HG03135 (cell line): ENCODE measurements around the gene HMGB2.

Experiments
- ATAC-seq: cut with Tn5 transposase; IDR thresholded peaks from one replicate; pipeline ENCODE4 v1.9.1; 2021; ENCODE audit warnings: mild to moderate bottlenecking, moderate library complexity; ENCODE audit not compliant: unreplicated experiment

Gene HMGB2

DNA sequence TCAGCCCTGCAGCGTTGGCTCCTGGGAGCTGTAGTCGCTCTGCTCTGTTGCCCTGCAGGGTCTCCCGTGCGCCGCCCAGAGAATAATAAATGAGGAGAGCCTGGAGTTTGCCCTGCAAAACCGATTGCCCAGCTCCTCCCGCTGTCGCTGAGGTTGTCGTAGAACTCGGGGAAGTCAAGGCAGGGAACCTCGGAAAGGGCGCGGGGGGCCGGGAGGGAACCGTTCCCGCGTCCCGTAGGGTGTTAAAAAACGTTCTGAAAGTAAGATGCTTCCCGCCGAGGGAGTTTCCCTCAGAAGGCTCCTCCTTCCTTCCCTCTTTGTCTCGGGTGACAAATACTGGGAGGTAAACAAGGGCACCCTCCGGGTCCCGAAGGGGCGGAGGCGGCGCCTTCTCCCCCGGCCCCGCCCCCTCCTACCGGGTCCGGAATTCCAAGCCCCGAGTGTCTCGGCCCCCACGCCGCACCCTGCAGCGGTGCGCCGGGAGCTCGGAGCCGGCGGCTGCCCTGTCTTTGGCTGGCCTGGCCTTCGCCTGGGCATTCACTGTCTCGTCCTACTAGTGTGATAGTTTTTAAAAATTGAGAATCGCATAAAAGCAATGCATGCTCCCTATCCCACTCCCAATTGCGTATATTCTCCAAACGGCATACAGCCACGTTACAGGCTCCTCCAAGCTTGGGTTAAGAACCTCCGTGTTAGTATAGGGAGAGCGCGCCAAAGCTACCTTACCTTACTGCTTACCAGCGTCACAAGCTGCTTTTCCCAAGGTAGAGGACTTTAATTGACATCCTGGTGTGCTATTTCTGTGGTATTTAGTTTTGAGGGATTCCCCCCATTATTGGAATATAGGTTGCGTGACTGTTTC is 964 bp upstream of the HMGB2 start:
- peak; percentile 17 for ATAC-seq

DNA sequence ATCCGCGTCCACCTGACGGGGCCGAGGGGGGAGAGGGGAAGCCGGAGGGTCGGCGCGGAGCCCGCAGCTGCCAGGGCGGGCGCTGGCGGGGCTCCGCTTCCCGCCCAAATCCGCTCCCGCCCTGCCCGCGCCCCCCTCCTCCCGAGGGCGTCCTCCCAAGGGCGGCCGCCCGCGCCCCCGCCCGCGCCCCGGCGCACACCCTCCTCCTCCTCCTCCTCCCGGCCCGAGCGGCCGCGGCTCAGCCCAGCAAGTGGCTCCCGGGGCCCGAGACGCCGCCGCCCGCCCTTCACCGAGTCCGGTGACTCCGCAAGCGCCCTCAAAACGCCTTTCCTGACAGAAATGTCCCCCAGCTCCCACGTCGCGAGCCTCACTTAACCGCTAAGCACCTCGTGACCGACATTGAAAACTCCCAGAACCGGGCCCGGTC is 487 bp downstream of the HMGB2 start:
- ATAC-seq, result peak; percentile 1

DNA sequence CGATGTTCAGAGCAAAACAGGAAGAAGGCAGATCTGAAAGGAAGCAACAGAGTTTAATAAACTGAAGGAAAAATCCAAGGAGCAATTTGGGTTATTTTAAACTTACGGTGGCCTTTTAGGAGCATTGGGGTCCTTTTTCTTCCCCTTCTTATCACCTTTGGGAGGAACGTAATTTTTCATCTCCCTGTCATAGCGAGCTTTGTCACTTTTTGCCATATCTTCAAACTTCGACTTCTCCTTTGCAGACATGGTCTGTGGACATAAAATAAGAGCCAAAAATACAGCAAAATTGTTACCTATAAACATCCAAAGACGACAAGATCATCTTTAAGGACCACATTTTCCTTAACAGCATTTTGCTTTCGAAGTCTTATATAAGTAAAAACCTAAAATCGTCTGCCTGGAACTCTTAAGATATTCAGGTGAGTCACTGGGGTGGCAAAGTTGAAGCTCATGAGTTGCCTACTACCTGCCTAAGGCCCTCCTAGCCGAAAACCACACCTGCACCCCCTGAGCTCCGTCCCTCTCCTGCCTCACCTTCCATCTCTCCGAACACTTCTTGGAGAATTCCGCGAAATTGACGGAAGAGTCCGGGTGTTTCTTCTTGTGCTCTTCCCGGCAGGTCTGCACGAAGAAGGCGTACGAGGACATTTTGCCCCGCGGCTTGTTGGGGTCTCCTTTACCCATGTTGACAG is 1.0 kb downstream of the HMGB2 start:
- no peak for ATAC-seq

DNA sequence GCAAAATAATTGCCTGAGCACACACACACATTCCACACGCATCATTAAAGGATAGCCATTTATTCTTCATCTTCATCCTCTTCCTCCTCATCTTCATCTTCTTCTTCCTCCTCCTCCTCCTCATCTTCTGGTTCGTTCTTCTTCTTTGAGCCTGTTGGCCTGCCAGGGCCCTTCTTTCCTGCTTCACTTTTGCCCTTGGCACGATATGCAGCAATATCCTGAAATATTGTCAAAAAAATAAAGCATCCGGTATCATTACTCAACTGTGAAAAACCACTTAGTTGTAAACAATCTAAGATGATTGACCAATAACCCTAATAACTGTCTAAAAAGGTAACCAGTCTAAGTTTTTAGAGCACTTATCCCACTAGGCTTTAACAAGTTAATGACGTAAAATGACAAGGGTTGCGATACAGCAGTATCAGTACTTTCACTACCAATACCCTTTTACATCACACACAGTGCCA is 2.1 kb downstream of the HMGB2 start:
- no peak for ATAC-seq

DNA sequence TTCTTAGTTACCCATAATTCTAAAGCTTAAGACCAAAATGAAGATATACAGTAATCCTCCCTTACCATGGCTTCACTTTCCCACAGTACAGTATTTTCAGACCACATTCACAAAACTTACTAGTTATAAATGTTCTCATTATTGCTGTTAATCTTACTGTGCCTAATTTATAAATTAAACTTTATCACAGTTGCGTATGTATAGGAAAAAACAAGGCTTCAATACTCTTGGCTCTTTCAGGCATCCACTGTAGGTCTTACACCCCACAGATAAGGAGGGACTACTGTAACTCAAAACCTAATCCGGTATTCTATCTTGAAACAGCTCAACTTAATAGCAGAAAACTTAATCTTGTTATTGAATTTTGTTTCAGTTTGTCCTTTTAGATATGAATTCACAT is 3.6 kb downstream of the HMGB2 start:
- ATAC-seq, result no peak

DNA sequence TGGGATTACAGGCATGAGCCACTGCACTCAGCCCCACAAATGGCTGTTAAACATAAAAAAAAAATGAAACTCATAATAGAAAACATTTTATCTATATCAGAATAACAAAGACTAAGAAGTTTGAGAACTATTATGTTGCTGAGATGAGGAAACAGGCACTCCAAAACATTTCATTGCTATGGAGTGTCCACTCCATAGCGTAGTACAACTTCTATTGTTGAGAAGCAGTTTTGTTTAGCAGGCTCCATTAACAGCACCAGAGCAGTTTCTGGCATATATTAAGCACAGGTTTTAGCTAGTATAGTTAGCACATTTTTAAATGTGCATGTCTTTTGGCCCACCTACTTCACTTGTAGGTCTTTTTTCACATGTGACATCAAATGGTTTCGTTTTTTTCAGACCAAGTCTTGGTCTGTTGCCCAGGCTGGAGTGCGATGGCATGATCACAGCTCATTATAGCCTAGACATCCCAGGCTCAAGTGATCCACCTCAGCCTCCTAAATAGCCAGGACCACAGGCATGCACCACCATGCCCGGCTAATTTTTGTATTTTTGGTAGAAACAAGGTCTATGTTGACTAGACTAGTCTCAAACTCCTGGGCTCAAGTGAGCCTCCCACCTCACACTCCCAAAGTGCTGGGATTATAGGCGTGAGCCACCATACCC is 5.8 kb downstream of the HMGB2 start:
- no peak for ATAC-seq

DNA sequence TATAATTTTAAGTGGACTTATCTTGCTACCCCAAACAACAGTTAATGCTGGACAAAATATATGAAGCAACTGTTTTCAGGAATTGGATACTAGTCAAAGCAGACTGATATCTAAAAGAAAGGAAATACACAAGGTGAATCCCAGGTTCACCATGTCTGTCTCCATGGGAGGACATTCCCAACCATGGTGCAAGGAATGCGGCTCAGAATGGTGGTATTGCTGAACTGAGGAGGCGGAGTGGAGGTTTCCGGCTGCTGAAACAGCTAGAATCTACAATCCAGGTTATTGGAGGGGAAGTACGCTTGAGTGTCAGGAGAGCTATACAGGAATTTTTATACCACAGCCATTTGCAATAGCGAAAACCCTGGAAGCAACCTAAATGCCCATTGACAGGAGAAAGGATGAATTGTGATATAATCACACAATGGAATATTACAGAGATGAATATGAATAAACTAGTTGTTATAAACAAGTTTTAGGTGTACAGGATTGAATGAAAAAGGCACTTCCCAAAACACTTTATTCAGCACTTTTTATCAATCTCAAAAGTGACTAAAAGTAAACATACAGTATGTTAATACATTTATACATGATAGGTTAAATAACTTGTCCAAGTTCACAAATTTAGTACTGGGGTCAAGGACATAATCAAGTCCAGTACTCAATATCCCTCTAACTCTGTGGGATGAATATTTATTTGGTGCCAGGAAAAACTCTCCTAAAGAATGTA is 9.0 kb downstream of the HMGB2 start:
- ATAC-seq, result no peak

DNA sequence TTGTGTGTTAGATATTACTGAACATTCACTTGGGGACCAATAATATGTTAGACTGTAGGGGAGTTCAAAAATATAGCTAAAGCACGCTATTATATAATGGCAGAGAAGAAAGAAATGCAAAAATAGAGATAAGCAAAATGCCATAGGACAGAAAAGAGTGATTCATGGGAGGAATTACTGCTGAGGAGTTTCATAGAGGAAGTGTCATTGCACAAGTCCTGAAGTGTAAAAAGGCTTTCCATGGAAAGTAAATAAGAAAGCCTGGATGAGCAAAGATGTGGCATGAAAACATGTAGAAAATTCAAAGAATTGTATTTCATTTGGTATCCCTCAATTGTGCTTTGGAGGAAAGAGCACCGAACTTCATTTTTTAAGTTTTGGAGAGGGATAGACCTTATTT is 14.5 kb downstream of the HMGB2 start:
- ATAC-seq, result no peak

DNA sequence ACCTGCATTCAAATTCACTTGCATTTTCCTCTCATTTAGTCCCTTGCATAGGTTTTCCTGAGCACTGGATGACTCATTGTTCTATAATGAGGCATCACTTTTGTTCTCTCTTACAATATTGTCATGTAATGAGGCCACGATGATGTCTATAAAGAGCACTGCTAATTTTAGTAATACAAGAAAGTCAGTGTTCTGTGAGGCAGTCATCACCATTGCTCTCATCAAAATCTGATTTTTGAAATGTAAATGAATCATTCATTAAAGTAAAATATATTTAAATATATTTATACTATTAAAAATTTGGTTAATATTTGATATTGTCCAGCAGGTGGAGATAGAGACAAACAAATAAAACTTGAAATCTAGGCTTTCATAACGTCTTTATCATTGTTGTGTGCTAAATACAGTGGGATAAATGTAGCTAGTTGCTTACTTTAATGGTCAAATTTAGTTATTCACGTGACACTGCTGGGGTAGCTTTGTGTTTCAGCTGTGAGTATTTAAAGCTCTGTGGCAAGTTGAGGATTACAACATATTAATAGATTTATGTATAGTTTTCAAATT is 15.4 kb downstream of the HMGB2 start:
- ATAC-seq, result peak; percentile 41

DNA sequence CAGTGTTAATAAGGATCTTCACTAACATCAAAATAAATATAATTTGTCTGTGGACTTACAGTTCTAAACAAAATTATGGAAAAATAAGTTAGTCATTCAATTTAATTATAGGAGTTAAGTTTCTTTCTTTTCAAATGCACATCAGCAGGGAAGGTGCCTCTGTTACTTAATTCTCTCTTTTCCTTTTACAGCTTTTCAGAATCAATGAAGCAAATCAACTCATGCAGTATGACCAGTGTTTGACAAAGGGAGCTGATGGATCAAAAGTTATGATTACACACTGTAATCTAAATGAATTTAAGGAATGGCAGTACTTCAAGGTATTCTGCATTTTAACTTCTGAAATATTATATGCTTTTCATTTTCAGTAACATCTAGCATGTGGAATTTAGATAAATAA is 15.9 kb downstream of the HMGB2 start:
- ATAC-seq, result no peak

DNA sequence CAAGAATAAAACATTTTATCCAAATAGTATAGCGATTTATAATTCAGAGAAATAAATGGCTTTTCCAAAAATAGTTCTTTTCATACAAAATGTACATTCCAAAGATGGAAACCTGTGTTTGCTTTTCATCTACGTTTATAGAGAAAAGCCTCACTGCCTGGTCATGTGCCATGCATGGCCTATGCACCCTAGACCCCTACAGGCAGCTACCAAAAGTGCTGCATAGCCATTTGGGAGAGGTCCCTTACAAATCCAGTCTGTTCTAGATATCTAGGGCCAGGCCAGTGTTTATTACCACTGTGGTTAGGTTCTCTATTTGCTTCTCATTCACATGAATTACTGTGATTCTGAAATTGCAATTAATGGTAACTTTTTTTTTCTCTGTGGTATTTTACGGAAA is 17.2 kb downstream of the HMGB2 start:
- no peak for ATAC-seq

DNA sequence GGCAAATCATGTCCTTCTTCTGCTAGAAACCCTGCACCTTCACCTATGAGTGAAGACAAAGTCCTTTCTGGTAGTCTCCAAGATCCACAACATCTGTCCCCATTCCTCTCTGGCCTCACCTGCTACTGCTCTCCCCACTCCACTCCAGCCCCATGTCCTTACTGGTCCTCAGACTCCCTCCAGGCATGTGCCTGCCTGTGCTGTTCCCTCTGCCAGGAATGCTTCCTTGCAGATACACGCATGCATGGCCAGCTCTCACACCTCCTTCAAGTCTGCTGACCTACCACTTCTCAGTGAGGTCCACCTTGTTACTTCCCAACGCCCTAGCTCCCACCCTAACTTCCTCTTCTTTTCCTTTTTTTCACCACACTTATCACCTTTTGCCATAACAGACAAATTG is 18.1 kb downstream of the HMGB2 start:
- ATAC-seq, result no peak

DNA sequence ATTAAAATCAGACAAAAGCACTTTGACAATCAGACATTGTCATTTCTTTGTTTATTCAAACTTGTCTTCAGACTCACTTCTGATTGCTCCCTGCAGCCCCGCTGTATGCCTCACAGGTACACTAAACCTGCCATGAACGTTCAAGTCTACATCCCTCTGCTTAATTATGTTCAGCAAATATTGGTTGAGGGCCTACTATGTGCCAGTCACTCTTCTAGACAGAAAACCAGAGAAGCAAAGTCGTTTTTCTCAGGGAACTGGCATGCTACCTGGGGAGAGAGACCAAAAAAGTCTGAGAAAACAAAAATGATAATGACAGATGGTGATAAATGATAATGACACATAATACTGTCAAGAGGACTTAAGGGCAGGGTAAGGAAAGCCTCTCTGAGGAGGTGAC is 19.4 kb downstream of the HMGB2 start:
- ATAC-seq, result no peak

DNA sequence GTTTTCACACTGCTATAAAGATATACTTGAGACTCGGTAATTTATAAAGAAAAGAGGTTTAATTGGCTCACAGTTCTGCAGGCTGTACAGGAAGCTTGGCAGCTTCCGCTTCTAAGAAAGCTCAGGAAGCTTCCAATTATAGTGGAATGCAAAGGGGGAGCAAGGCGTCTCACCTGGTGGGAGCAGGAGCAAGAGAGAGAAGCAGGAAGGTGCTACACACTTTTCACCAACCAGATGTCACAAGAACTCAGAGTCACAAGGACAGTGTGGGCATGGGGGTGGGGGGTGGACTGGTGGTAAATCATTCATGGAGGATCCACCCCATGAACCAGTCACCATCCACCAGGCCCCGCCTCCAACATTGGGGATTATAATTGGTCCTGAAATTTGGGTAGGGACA is 22.8 kb downstream of the HMGB2 start:
- ATAC-seq, result no peak

DNA sequence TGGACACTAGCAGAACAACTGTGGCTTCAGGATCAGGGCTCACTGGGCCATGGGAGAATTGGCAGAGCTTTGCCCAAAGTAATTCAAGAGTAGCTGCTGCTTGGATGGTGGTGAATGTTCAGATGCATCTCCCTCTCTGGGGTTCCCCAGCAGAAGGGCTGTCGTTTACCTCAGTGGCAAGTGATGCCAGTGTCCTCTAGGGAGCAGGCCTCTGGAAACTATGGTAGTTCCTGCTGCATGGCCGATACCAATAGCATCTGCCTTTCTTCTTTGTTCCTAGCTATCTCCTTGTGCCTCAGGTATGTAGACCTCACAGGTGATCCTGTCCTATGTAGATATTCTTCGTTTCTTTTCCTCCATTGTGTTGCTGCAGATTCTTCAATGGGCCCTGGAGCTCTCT is 26.4 kb downstream of the HMGB2 start:
- ATAC-seq, result no peak

DNA sequence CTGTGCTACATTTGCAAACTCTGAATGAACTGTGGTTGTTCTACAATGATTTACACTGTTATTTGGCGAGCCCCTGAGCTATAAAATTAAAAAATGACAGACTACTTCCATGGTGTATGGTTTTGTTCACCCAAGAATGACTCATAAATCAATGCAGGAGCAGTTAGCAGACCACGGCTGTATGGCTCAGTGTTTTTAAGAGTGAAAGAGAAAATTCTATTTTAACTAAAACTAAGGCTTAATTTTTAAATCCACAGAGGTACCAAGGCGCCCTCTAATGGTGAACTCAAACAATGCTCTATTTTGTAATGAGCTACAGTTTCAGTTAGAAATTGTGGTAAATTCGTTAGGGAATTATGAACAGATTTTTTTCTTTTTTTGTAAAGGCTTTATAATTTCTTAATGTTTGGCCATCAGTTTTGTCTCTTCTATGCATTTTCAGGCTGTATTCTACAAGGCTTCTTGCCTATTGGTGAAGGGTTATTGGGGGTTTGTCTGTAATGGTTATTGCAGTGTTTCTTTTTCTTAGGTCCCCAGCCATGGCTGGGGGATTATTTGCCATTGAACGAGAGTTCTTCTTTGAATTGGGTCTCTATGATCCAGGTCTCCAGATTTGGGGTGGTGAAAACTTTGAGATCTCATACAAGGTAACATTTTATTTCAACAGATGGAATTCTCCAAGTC is 32.5 kb downstream of the HMGB2 start:
- peak; percentile 78 for ATAC-seq

DNA sequence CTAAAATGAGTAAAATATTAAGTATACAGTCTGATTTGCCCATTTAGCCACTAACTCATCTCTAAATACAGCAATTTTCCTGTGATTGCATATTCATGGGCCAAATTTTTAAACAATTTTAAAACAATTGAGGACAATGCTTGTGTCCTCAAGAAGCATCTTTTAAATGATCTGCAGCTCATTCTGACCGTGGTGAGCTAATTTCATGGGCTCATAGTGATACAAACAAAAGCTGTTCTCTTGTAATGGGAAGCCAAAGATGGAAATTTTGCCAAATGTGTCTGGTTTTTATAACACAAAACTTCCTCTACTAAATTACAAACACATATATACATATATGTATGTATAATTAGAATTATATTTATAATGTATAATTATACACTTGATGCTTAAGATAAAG is 39.7 kb downstream of the HMGB2 start:
- no peak for ATAC-seq

DNA sequence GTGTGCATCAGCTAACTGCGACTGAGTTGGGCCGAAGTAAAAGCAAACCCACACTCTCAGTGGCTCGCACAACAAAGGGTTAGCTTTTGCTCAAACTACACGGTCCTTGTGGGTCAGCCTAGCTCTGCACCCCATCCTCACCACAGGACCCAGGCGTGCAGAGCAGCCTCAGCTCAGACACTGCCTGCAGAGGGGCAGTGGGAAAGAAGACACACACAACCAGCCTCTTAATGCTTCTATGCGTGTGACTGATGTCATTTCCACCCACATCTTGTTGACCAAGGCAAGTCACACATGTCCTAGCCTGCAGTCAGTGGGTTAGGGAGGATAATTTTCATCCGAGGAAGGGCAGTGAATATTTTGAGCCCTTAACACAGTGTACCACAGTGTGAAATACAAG is 40.5 kb downstream of the HMGB2 start:
- no peak for ATAC-seq

DNA sequence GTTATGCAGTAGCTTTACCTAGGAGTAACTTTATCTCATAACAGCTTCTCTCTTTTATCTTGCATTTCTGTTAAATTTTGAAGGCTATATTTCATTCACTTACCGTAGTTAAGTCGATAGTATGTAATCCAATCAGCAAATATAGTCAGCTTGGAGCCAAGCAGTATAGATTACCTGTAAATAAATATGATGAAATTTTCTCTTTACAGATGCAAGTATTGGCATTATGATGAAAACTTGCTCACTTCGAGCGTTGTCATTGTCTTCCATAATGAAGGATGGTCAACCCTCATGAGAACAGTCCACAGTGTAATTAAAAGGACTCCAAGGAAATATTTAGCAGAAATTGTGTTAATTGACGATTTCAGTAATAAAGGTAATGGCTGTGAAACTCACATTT is 42.3 kb downstream of the HMGB2 start:
- no peak for ATAC-seq

DNA sequence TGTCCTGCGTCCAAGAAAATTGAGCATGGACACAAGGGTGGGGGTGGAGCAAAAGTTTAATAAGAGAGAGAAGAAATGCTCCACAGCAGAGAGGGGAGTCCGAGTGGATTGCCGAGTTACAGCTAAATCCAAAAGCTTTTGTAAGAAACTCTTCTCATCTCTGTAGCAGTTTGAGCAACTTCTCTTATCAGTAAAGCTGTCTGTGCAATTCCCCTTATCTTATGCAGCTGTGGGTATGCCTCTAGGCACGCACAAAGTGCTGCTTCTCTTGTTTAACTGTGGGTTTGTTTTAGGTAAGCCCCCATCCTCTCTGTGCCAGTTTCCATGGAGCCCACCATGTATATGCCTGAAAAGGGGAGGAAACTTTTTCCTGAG is 44.8 kb downstream of the HMGB2 start:
- ATAC-seq, result no peak
